22Rv1 (cell line): Measurements from ENCODE around the gene KIF20B.

ENCODE experiments used
- H3K27ac ChIP-seq: fragments of 450-650 bp; 2 replicates; pipeline ENCODE4 v1.5.1; 2017
- ZFX ChIP-seq: fragments of 450-650 bp; IDR thresholded peaks from 2 replicates; pipeline ENCODE4 v1.6.1; 2017; ENCODE audit warnings: antibody characterized with exemption, borderline replicate concordance
- TF ChIP-seq, protein P1 (sequence below): fragments of 450-650 bp; IDR thresholded peaks from 2 replicates; pipeline ENCODE4 v1.5.1; 2017; ENCODE audit warnings: mild to moderate bottlenecking

KIF20B gene

DNA sequence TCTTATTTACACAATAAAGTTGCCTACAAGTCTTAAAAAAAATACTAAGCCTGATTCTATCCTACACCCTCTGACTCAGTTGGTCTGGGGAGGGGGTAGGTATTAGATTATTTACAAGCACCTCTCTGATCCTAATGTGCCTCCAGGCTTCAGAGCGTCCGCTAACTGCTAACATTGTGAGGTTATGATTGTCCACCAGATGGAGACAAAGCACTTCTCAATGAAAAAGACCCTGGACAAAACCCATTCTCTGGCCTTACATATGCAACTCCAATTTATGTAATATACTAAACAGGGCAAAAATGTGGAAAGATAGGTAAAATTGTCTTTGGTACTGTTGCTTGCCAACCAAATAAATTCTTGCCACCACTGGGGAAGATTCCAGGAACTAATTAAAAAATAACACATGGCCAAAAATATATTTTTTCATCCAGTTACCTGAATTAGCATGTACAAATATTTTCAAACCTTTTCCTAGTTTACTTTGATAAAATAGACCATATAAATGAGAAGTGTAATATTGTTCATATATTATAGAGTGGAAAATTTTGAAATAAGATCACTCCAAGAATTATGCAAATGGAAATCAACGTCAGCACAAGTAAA, 92.4 kb downstream of the KIF20B start:
- TF ChIP-seq, protein P1, sequence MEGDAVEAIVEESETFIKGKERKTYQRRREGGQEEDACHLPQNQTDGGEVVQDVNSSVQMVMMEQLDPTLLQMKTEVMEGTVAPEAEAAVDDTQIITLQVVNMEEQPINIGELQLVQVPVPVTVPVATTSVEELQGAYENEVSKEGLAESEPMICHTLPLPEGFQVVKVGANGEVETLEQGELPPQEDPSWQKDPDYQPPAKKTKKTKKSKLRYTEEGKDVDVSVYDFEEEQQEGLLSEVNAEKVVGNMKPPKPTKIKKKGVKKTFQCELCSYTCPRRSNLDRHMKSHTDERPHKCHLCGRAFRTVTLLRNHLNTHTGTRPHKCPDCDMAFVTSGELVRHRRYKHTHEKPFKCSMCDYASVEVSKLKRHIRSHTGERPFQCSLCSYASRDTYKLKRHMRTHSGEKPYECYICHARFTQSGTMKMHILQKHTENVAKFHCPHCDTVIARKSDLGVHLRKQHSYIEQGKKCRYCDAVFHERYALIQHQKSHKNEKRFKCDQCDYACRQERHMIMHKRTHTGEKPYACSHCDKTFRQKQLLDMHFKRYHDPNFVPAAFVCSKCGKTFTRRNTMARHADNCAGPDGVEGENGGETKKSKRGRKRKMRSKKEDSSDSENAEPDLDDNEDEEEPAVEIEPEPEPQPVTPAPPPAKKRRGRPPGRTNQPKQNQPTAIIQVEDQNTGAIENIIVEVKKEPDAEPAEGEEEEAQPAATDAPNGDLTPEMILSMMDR: peak; percentile 80
- no peak for TF ChIP-seq ZFX

DNA sequence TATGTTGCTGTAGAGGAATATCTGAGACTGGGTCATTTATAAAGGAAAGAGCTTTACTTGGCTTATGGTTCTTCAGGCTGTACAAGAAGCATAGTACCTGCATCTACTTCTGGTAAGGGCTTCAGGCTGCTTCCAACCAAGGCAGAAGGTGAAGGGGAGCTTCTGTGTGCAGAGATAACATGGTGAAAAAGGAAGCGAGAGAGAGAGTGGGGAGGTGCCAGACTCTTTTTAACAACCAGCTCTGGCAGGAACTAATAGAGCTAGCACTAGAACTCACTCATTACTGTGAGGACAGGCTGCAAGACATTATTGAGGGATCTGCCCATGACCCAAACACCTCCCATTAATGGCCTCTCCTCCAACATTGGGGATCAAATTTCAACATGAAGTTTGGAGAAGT, 94.5 kb downstream of the KIF20B start:
- no peak for TF ChIP-seq ZFX
- TF ChIP-seq, protein P1: no peak
- H3K27ac ChIP-seq: no peak overlapping the region

More for the DNA sequence above, 92.4 kb downstream of the KIF20B start:
- no peak overlapping the region for H3K27ac ChIP-seq

DNA sequence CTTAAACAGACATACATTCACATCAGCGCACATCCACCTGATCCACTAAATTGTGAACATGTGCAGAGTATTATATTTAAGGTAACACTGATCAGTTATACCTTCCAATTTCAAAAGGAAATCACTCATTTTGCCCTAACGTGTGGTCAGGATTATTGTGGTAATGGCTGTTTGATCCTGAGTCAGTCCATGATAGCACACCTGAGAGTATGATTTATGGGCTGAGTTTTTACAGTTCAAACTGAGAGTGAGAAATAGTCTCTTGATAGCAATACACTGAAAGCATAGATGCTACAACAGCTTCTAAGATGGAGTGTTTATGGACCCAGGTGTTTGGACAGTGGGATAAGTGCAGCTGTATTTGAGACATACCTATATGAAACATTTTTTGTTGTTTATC, 96.7 kb downstream of the KIF20B start:
- no peak overlapping the region for H3K27ac ChIP-seq
- TF ChIP-seq, protein P1: no peak
- TF ChIP-seq ZFX: no peak

DNA sequence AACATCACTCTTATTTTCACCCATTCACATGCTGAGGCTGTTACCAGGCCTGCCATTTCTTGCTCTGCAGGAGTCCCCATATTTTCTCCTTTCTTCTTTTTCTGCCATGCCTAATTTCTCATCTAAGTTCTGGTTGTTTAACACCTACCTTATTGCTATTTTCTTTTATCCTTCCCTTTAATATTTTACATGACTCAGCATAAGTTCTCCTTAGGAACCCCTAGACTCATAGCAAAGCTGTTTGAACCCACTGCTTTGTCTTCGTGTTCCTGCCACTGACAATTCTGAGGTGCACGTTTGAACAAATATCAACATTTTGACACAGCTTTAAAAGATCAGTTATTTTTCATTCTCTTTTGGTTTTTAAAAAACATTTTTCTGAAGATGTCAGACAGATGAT, 98.2 kb downstream of the KIF20B start:
- no peak overlapping the region for H3K27ac ChIP-seq
- TF ChIP-seq ZFX: no peak
- TF ChIP-seq, protein P1: no peak

DNA sequence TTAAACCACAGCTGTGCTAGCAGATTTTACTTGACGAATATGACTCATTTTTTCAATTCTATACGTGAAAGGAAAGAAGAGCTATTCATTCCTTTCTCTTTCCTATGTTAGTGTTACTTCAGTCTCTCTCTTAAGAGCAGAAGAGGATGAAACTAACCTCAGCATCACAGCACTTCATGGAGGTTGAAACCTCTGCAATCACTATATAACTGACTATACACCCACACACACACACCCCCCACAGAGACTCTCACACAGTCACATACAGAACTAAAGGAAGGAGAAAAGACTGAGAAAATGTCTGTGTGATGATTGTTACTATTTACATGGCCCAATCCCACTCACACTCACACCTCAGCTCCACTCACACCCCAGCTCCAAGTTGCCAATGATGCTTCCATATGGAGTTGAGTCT, 104.2 kb downstream of the KIF20B start:
- TF ChIP-seq, protein P1: no peak
- no peak for TF ChIP-seq ZFX
- H3K27ac ChIP-seq: no peak overlapping the region

DNA sequence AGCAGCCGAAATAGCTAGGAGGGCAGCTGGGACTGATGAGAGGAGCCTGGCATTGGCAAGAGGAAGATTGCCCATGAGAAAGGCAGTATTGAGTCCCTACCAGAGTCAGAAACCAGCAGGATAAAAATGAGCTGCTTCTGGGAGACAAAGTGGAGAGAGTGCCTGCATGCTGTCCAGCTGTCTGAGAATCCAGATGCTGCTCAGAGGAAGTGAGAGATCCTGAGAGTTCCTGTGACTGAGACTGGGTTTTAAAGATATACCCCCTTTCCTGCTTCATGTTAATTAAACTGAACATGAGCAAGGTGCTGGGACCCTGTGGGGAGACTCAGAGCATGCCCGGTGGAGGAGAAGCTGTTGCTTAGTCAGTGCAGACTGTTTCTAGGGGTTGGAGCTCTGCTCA, 107.5 kb downstream of the KIF20B start:
- H3K27ac ChIP-seq: no peak overlapping the region
- TF ChIP-seq, protein P1: no peak
- no peak for TF ChIP-seq ZFX

DNA sequence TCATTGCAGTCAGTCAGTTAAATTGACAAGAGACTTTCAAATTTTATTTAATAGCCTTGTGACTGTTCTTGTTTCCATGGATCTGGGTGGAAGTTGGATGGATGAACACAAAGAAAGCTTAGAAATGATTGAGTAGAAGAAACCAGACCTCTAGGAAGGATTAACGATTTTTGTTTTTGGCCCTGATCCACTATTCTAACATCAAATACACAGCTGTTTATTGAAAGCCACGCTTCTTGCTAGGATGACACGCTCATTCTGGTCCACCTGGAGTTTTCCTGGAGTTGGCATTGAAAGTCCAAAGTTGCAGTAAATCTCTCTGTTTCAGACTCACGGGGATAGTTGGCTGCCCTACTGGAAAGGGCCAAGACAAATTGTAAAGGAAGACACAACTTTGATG, 108.4 kb downstream of the KIF20B start:
- TF ChIP-seq, protein P1: no peak
- TF ChIP-seq ZFX: no peak
- H3K27ac ChIP-seq: no peak overlapping the region
